Loucy (cell line): ENCODE data around the gene PRR5L.

Experiments
- H2AFZ ChIP-seq: fragments of 200-600 bp; sonication (generic); 2 replicates; pipeline ENCODE4 v1.6.0; 2016; ENCODE audit warnings: antibody characterized with exemption, mild to moderate bottlenecking, low read length, moderate library complexity
- H3F3A ChIP-seq: fragments of 200-600 bp; 2 replicates; pipeline ENCODE4 v1.6.0; 2016; ENCODE audit warnings: antibody characterized with exemption, low read depth, mild to moderate bottlenecking
- H3K27me3 ChIP-seq: fragments of 200-600 bp; sonication (generic); 2 replicates; pipeline ENCODE4 v1.6.1; 2014; ENCODE audit warnings: low read length, mild to moderate bottlenecking; ENCODE audit not compliant: insufficient read depth, poor library complexity, severe bottlenecking
- H3K36me3 ChIP-seq: fragments of 200-600 bp; sonication (generic); 2 replicates; pipeline ENCODE4 v1.6.1; 2016; ENCODE audit warnings: low read length; ENCODE audit not compliant: insufficient read depth
- H3K4me1 ChIP-seq: fragments of 200-600 bp; sonication (generic); 2 replicates; pipeline ENCODE4 v1.5.1; 2014; ENCODE audit warnings: low read length, mild to moderate bottlenecking; ENCODE audit not compliant: insufficient read depth, poor library complexity, severe bottlenecking
- H3K4me2 ChIP-seq: fragments of 200-600 bp; sonication (generic); 2 replicates; pipeline ENCODE4 v1.6.0; 2014; ENCODE audit warnings: antibody characterized with exemption, low read length, low read depth, mild to moderate bottlenecking; ENCODE audit not compliant: poor library complexity, severe bottlenecking
- H3K4me3 ChIP-seq: fragments of 200-600 bp; sonication (generic); 2 replicates; pipeline ENCODE4 v1.5.1; 2014; ENCODE audit warnings: low read length, mild to moderate bottlenecking, mixed read lengths; ENCODE audit not compliant: poor library complexity, severe bottlenecking
- H3K79me2 ChIP-seq: fragments of 200-600 bp; sonication (generic); 2 replicates; pipeline ENCODE4 v1.6.1; 2014; ENCODE audit warnings: low read length; ENCODE audit not compliant: insufficient read depth
- H3K9ac ChIP-seq: fragments of 200-600 bp; sonication (generic); 2 replicates; pipeline ENCODE4 v1.6.0; 2014; ENCODE audit warnings: mild to moderate bottlenecking, low read depth, low read length, moderate library complexity; ENCODE audit not compliant: poor library complexity, severe bottlenecking
- H3K9me2 ChIP-seq: fragments of 200-600 bp; sonication (generic); replicated peaks from 2 replicates; pipeline ENCODE4 v1.6.1; 2016; ENCODE audit warnings: low read depth, low read length, mixed read lengths
- H3K9me3 ChIP-seq: fragments of 200-600 bp; sonication (generic); 2 replicates; pipeline ENCODE4 v1.6.1; 2014; ENCODE audit warnings: mild to moderate bottlenecking, antibody characterized with exemption, low read length, low read depth; ENCODE audit not compliant: insufficient read depth
- H4K20me1 ChIP-seq: fragments of 200-600 bp; sonication (generic); 2 replicates; pipeline ENCODE4 v1.6.0; 2014; ENCODE audit warnings: antibody characterized with exemption, low read length, mild to moderate bottlenecking; ENCODE audit not compliant: insufficient read depth, poor library complexity, severe bottlenecking
- EZH2phosphoT487 ChIP-seq: fragments of 200-600 bp; IDR thresholded peaks from 2 replicates; pipeline ENCODE4 v1.6.1; 2018; ENCODE audit warnings: antibody characterized with exemption, mild to moderate bottlenecking, moderate library complexity, borderline replicate concordance
- TF ChIP-seq, protein P1 (sequence below): fragments of 200-600 bp; sonication (generic); conservative IDR thresholded peaks from 2 replicates; pipeline ENCODE4 v1.5.1; 2014; ENCODE audit warnings: mild to moderate bottlenecking, antibody characterized with exemption, low read length

Gene PRR5L

DNA sequence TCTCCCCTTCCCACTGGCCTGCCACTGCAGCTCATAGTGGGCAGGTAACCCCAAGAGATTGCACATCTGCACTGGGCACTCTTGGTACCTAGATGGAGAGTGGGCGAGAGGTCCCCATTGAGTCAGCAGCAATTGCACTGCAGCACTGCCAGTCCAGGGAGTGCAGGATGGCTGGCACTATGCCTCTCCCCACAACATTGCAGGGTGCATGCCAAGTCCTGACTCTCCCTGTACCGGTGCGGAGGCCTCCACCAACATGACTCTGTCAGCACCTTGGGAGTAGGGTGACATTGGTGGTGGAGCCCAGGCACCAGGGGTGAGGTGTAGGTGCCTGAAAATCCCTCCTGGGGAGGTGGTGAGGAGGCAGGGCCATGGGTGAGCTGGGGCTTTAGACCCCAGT is 131.8 kb downstream of the PRR5L start:
- no peak for TF ChIP-seq EZH2phosphoT487
- TF ChIP-seq, protein P1, sequence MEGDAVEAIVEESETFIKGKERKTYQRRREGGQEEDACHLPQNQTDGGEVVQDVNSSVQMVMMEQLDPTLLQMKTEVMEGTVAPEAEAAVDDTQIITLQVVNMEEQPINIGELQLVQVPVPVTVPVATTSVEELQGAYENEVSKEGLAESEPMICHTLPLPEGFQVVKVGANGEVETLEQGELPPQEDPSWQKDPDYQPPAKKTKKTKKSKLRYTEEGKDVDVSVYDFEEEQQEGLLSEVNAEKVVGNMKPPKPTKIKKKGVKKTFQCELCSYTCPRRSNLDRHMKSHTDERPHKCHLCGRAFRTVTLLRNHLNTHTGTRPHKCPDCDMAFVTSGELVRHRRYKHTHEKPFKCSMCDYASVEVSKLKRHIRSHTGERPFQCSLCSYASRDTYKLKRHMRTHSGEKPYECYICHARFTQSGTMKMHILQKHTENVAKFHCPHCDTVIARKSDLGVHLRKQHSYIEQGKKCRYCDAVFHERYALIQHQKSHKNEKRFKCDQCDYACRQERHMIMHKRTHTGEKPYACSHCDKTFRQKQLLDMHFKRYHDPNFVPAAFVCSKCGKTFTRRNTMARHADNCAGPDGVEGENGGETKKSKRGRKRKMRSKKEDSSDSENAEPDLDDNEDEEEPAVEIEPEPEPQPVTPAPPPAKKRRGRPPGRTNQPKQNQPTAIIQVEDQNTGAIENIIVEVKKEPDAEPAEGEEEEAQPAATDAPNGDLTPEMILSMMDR, result no peak
- Histone ChIP-seq H3K27me3 (no peaks in the 10 kb centered on the region), H2AFZ (no peak overlapping the region), H3K4me2 (no peak overlapping the region), H3K9me2 (no peaks in the 10 kb centered on the region), H3K9ac (no peak overlapping the region), H3F3A (no peaks in the 10 kb centered on the region), H3K79me2 (peaks cover 87% of the 10 kb centered on the region), H3K36me3 (peaks cover 93% of the 10 kb centered on the region), H3K4me1 (peaks cover 33% of the 10 kb centered on the region), H3K9me3 (no peaks in the 10 kb centered on the region), H4K20me1 (no peaks in the 10 kb centered on the region), H3K4me3 (no peak overlapping the region)

DNA sequence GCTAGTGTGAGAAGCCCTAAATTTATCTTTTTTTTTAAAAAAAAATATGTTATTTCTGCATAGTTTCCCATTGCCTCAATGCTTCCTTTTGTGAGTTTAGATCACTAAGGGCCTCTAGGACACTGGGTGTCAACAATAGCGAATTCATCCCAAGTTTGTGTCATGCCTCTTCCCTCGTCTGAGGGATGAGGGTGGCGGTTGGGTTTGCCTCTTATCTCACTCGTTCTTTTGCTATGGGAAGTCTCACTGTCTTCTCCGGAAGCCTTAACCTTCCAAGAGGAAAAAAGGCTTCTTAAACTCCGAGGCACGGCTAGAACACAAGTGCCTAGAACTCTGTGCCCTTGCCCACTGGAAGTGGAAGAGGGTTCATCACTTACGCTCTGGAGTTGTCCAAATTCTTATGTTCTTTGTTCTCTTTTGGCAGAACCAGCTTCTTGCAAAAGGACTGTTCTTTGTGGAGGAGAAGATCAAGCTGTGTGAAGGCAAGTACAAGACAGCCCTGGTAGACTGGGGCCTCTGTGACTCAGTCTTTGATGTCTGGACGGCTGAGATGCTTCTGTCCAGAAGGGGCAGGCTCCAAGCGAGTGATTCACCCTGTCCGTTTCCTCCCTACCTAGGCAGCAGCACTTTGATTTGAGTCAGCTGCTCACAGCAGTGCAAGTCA is 135.5 kb downstream of the PRR5L start:
- Histone ChIP-seq H4K20me1 (no peaks in the 10 kb centered on the region), H3K27me3 (no peaks in the 10 kb centered on the region), H3K9me2 (no peaks in the 10 kb centered on the region), H3K4me3 (no peak overlapping the region), H3K9me3 (no peaks in the 10 kb centered on the region), H3K4me1 (peaks cover 20% of the 10 kb centered on the region), H3K9ac (no peak overlapping the region), H2AFZ (no peak overlapping the region), H3K4me2 (peak overlapping the region; percentile 35), H3K36me3 (peaks cover 93% of the 10 kb centered on the region), H3F3A (no peaks in the 10 kb centered on the region), H3K79me2 (peaks cover 55% of the 10 kb centered on the region; the same call in 1 of the 2 replicates)
- TF ChIP-seq, protein P1, result peak; percentile 45; the same call in 1 of the 2 replicates
- TF ChIP-seq EZH2phosphoT487, result no peak

DNA sequence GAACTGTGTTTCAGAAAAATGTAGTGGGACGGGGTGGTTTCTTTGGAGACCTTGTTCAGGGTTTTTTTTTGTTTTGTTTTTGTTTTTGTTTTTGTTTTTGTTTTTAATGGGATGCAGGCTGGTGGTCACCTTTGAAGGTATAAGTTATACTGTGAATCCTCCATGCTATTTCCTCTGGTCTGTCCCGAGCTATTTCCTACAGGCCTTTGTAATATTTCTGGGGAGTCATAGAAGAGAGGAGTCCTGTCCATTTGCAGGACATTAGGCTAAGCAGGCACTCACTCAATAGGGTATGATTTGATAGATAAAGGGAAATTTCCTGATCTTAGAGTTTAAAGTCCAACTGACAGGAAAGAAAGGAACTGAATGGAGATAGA is 136.0 kb downstream of the PRR5L start:
- TF ChIP-seq, protein P1, result 0 out of 2 replicates have a peak, but pooled peaks have one; percentile 5
- TF ChIP-seq EZH2phosphoT487, result no peak
- Histone ChIP-seq H3K9me3 (no peaks in the 10 kb centered on the region), H3K4me3 (no peak overlapping the region), H3K9me2 (no peaks in the 10 kb centered on the region), H3K4me1 (peaks cover 16% of the 10 kb centered on the region), H3K9ac (no peak overlapping the region), H3F3A (no peaks in the 10 kb centered on the region), H2AFZ (no peak overlapping the region), H3K4me2 (no peak overlapping the region), H3K27me3 (no peaks in the 10 kb centered on the region), H3K36me3 (peaks cover 93% of the 10 kb centered on the region), H3K79me2 (peaks cover 49% of the 10 kb centered on the region; the same call in 1 of the 2 replicates), H4K20me1 (no peaks in the 10 kb centered on the region)
